Ishikawa (cell line): Measurements from ENCODE around the gene PODN.

Source experiments
- MAX ChIP-seq: IDR thresholded peaks from 2 replicates; pipeline ENCODE4 v1.6.1; 2012
- REST ChIP-seq: IDR thresholded peaks from 2 replicates; pipeline ENCODE4 v1.6.1; 2012; ENCODE audit warnings: low read depth, mild to moderate bottlenecking

GRCh38 chr1:53076721-53077598, 14.9 kb downstream of the PODN start:
- TF ChIP-seq REST = no peak
- no peak for TF ChIP-seq MAX
